Measurements from ENCODE around the gene ADARB2.

ADARB2 gene

DNA sequence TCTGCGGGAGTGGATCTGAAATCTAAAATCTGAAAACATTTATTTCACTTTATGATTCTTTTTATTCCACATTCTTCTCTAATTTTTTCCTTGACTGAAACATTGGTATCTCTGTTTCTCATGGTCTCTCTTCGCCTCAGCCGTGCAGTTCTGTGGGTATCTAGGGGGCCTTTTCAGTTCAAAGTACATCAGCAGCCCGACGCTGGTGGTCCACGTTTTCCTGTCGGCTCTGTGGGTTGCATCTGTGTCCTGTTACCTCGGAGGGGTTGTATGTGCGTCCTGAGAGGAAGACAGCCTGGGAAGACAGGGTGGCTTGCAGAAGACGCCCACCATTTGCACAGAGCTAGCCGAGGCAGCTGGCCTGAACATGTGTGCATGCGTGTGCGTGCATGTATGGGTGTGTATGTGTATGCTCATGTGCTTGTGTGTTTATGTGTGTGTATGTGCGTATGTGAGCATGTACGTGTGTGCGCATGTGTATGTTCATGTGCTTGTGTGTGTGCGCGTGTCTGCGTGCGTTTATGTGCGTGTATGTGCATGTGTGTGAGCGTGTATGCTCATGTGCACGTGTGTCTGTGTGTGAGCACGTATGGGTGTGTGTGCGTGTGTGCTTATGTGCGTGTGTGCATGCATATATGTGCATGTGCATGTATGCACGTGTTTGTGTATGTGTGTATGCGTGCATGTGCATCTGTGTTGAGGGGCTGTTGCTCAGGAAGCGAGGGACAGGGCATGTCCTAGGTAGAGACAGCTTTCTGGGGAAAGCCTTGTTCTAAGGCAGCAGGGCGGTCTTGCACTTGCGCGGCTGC, 211.8 kb downstream of the ADARB2 start:
- DNase-seq (ENCODE audit: low read depth): no peak

- DNase-seq (ENCODE audit: low read depth): no peak
These were observed 212.8 kb downstream of the ADARB2 start for GRCh38 chr10:1524540-1524939.

DNA sequence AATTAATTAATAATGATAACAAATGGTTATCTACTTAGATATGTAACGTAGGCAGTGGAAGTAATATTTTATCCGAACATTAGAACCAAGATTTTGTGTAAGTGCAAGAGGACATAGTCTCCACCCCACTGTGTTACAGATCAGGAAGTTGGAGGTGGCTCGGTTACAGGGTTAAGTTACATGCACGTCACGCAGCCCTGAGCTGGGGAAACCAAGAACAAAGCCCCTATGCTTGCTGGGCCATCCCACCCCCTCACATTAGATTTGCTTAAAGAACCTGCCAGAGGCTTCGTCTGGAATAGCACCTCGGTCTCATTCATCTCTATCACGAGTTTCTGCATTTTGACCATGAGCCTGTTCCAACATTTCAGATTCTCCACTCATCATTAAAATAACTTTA, 214.1 kb downstream of the ADARB2 start:
- no peak for DNase-seq (ENCODE audit: low read depth)

DNA sequence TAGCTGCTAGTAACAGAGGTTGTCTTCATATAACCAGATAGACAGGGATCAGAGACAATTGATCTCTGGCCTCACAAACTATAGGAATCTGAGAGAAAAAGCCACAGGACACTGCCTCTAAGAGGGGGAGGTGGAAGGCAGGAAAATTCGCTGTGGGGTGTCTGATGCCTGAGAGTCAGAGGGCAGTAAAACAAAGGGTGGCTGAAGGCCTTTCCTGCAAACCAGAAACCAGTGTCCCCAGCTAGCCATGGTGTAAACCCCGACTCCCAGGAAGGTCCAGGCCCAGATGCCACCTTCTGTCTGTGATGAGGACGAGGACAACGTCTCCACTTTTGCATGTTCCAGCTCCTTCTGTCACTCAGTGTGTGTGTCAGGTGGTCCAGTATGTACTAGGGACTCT, 215.1 kb downstream of the ADARB2 start:
- no peak for DNase-seq (ENCODE audit: low read depth)

GRCh38 chr10:1521741-1522140, 215.6 kb downstream of the ADARB2 start:
- DNase-seq (ENCODE audit: low read depth): no peak

DNA sequence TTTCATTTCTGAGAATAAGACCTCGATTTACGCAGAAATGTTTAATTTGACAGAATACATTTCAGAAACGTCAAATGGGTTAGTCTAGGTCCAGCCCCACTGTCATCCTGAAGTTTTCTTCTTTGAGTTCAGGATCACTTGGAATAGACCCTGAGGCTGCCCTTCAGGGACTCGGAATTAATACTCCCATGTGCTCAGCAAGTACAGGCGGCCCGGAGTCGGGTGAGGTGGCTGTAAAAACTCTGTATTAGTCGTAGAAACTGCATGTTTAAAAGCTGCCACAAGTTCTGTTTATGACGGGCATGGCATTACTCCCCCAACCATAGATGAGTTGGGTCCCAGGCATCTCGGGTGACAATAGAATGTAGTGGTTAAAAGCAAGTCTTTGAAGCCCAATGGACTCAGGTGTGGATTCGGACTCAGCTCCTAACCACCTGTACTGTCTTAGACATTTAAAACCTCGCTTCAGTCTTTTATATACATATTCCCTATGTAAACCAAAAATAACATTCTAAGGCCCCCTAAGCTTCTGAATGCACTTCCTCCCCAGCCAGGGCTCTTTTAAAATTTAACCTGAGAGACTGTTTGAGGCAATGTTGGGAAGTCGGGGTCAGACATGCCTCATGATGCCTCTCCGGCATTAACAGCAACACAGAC, 216.3 kb downstream of the ADARB2 start:
- DNase-seq (ENCODE audit: low read depth): no peak

DNA sequence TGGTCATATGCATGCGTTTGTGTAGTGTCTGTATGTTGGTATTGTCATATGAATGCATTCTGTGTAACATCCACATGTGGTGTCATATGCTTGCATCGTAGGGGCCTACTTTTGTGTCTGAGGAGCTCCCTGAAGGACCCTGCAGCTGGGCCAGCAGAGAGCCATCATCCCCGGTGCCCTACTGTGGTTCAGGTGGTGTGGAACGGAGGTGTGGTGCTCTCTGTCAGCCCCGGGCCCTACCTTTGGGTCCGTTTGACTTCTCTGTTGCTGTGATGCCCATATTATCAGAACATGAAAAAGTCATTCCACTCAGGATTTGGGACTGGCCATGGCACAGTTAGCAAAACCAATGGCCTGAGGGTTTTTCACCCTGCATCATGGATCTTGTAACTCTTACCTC, 217.9 kb downstream of the ADARB2 start:
- DNase-seq (ENCODE audit: low read depth): no peak

DNA sequence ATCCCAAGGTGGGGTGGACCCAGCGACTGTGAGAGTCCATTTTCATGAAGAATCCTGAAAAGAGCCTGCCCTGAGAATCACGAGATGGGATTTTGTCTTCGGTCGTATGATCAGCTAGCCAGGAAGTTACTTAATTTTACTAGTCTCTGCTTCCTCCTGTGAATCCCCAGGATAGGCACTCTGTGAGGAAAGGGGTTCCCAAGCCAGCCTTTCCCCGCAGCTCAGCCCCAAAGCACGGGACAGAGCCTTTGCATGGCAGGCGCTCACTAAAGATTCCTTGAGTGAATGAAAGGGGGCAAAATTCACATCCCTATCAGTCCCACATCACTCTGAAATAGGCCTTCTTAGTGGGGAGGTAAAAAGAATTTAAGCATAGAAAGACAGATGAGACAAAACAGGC, 219.6 kb downstream of the ADARB2 start:
- no peak for DNase-seq (ENCODE audit: low read depth)

- DNase-seq (ENCODE audit: low read depth): no peak
These were observed 220.7 kb downstream of the ADARB2 start for GRCh38 chr10:1516492-1517165.

GRCh38 chr10:1515780-1516491, 221.4 kb downstream of the ADARB2 start:
- DNase-seq (ENCODE audit: low read depth): no peak

- DNase-seq (ENCODE audit: low read depth): no peak
These were observed 222.1 kb downstream of the ADARB2 start for GRCh38 chr10:1515121-1515779.

- no peak for DNase-seq (ENCODE audit: low read depth)
These were observed 222.6 kb downstream of the ADARB2 start for GRCh38 chr10:1514681-1515080.

GRCh38 chr10:1513221-1513620, 224.1 kb downstream of the ADARB2 start:
- no peak for DNase-seq (ENCODE audit: low read depth)

DNA sequence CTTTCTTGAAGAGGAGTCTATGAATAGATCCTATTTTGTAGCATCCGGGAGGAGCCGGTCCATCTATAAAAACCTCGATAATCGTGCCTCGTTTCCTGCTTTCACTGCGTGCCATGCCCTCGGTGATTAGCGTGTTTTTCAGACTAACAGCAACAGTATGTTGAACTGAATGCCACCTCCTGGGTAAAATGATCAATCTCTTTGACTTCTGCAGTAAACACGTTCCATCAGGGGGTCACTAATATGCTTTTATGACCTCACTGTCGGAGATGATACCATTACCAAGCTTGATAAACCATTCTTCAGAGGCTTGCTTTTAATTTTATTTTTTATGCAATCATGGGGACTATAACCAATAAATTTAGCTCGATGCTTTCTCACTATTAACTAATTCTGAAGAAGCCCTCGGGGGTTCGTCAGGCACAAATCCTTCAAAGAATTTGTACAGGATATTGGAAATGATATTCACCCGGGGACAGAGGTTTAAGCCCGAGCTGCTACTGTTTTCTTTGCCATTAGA, 228.3 kb downstream of the ADARB2 start:
- DNase-seq (ENCODE audit: low read depth): no peak

GRCh38 chr10:1508096-1508495, 229.2 kb downstream of the ADARB2 start:
- no peak for DNase-seq (ENCODE audit: low read depth)

GRCh38 chr10:1507436-1507835, 229.9 kb downstream of the ADARB2 start:
- no peak for DNase-seq (ENCODE audit: low read depth)

- DNase-seq (ENCODE audit: low read depth): no peak
These were observed 232.4 kb downstream of the ADARB2 start for GRCh38 chr10:1504940-1505339.

DNA sequence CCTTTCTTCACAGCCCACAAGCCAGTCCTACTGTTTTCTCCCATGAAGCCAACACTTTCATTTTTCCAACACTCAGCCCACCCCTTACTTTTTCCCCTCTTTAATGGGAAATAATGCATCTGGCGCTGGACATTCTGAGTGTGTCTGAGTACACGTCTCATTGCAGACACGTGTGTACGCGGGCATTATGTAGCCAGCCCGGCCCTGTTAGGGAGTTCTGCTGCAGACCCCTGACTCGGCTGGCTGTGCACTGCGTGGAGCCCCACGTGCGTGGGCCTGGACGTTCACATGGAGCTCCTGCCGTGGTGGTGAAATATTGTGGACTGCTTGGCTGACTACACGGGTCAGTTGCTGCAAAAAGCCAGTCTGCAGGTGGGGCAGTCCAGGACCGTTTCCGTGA, 233.0 kb downstream of the ADARB2 start:
- no peak for DNase-seq (ENCODE audit: low read depth)

GRCh38 chr10:1502451-1502850, 234.9 kb downstream of the ADARB2 start:
- no peak for DNase-seq (ENCODE audit: low read depth)

DNA sequence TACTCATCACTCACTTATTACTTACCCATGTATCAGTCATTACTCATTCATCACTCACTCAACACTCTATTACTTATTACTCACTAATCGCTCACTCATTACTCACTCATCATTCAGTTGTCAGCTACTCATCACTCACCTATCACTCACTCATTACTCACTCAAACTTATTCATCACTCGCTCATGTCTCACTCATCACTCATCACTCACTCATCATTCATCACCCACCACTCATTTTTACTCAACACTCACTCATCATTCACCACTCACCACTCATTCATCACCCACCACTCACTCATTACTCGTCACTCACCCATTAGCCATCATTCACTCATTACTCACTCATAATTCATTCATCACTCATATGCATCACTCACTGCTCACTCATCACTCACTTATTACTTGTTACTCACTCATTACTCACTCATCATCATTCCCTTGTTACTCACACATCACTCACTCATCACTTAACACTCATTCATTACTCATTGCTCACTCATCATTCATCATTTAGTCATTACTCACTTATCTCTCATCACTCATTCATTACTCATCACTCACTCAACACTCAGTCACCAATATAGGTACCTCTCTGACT, 237.9 kb downstream of the ADARB2 start:
- no peak for DNase-seq (ENCODE audit: low read depth)

GRCh38 chr10:1498746-1499358, 238.5 kb downstream of the ADARB2 start:
- DNase-seq (ENCODE audit: low read depth): no peak

All from stimulated activated CD8-positive, alpha-beta memory T cell treated with anti-CD3 and anti-CD28 coated beads, Interleukin-12 subunit alpha, Interleukin-12 subunit beta, amount 100 ng/mL, for 4 hours (primary cell).